Glomerular visceral epithelial cell (primary cell): ENCODE results near the gene GARRE1.
"Not testable (repeated sequence)": the region's sequence is repeated elsewhere in the genome, so short reads cannot be mapped to it uniquely, and the experiment has no call there.

Source experiments
- DNase-seq: peaks from one replicate; pipeline ENCODE4 v3.0.0-alpha.2; 2016; ENCODE audit errors: extremely low spot score

The GARRE1 gene

GRCh38 chr19:34230820-34231219 lies 23.5 kb upstream of the GARRE1 start:
- no peak for DNase-seq

- DNase-seq, result no peak
Measured at GRCh38 chr19:34231439-34231838, 22.9 kb upstream of the GARRE1 start.

- DNase-seq, result peak; percentile 83
Measured at GRCh38 chr19:34232566-34233481, 21.5 kb upstream of the GARRE1 start.

- DNase-seq, result no peak
Measured at GRCh38 chr19:34235425-34235940, 18.9 kb upstream of the GARRE1 start.

GRCh38 chr19:34236035-34236987 lies 18.0 kb upstream of the GARRE1 start:
- DNase-seq, result no peak

GRCh38 chr19:34237283-34237682 lies 17.1 kb upstream of the GARRE1 start:
- no peak for DNase-seq

GRCh38 chr19:34237939-34238338 lies 16.4 kb upstream of the GARRE1 start:
- no peak for DNase-seq

GRCh38 chr19:34241513-34242337 lies 12.6 kb upstream of the GARRE1 start:
- DNase-seq, result no peak

- peak; percentile 61 for DNase-seq
Measured at GRCh38 chr19:34243138-34243875, 11.0 kb upstream of the GARRE1 start.

- DNase-seq, result no peak
Measured at GRCh38 chr19:34243876-34244578, 10.3 kb upstream of the GARRE1 start.

- no peak for DNase-seq
Measured at GRCh38 chr19:34244611-34245299, 9.6 kb upstream of the GARRE1 start.

- no peak for DNase-seq
Measured at GRCh38 chr19:34246340-34246739, 8.0 kb upstream of the GARRE1 start.

GRCh38 chr19:34248941-34249340 lies 5.4 kb upstream of the GARRE1 start:
- no peak for DNase-seq

GRCh38 chr19:34253167-34253566 lies 1.2 kb upstream of the GARRE1 start:
- DNase-seq, result not testable (repeated sequence)

GRCh38 chr19:34253681-34254045 lies 691 bp upstream of the GARRE1 start:
- not testable (repeated sequence) for DNase-seq

- DNase-seq, result peak; percentile 49
Measured at GRCh38 chr19:34254698-34255432, 511 bp downstream of the GARRE1 start.

- no peak for DNase-seq
Measured at GRCh38 chr19:34255546-34255945, 1.2 kb downstream of the GARRE1 start.

GRCh38 chr19:34256835-34257558 lies 2.6 kb downstream of the GARRE1 start:
- DNase-seq, result no peak
